GM12878 (cell line): Measurements from ENCODE around the gene EDA2R. TPM values are rescaled to one million over a fixed set of nuclear protein-coding genes. Genes with fewer than 3 reads are reported as not detected.

Experiments used
- ATAC-seq: fragments of 200-7000 bp; cut with Tn5 transposase; 3 replicates; pipeline ENCODE4 v1.9.1; 2020; ENCODE audit warnings: mild to moderate bottlenecking, moderate library complexity
- BruUV-seq: library from RNA; stranded (reverse); fragments of 400-500 nt; replicated peaks from 2 replicates; lab custom pipeline; 2021; lab: Mats Ljungman, UMichigan
- CTCF ChIA-PET: fragments of 300-600 bp; sonication (Branson Sonifier 250); formaldehyde crosslinking; extraction: SDS; loops from one replicate; lab custom pipeline; 2021; ENCODE audit warnings: inconsistent platforms; lab: Yijun Ruan, JAX
- POLR2A ChIA-PET: fragments of 350-600 bp; formaldehyde crosslinking; extraction: SDS; loops from one replicate; lab custom pipeline; 2021; ENCODE audit warnings: inconsistent platforms; lab: Charles Lee
- RAD21 ChIA-PET: fragments of 300-600 bp; sonication (Branson Sonifier 250); formaldehyde crosslinking; loops from one replicate; lab custom pipeline; 2023; ENCODE audit warnings: antibody characterized with exemption; ENCODE audit not compliant: unreplicated experiment; lab: Charles Lee
- SMC1A ChIA-PET: fragments of 300-600 bp; sonication (Branson Sonifier 250); formaldehyde crosslinking; loops from one replicate; lab custom pipeline; 2023; ENCODE audit not compliant: unreplicated experiment, uncharacterized antibody; lab: Charles Lee
- DNase-seq: peaks from one replicate; pipeline ENCODE4 v3.0.0-alpha.2; 2011; ENCODE audit warnings: low read depth, low spot score
- FAIRE-seq: peaks from 3 replicates; lab custom pipeline; 2011; peaks lifted over from hg19 to GRCh38; lab: Jason Lieb, UNC
- H2AFZ ChIP-seq: 2 replicates; pipeline ENCODE4 v1.6.0; 2011; ENCODE audit warnings: low read depth, low read length, control low read depth; ENCODE audit not compliant: control insufficient read depth
- H3K27ac ChIP-seq: 2 replicates; pipeline ENCODE4 v1.5.1; 2011; ENCODE audit warnings: control low read depth; ENCODE audit not compliant: control insufficient read depth, insufficient read depth
- H3K27me3 ChIP-seq, 2 experiments: replicated peaks in 1 of 2; 2 replicates each; pipeline versions ENCODE4 v1.6.0 to v1.6.1; 2011; ENCODE audit warnings: low read length in 1 of 2; ENCODE audit not compliant: control insufficient read depth in 2 of 2, insufficient read depth in 2 of 2
- H3K36me3 ChIP-seq, 2 experiments: 2 replicates each; pipeline ENCODE4 v1.5.1; 2011; ENCODE audit warnings: low read length in 1 of 2; ENCODE audit not compliant: control insufficient read depth in 2 of 2, insufficient read depth in 2 of 2
- H3K4me1 ChIP-seq: 2 replicates; pipeline ENCODE4 v1.6.1; 2011; ENCODE audit warnings: mild to moderate bottlenecking, low read length, moderate library complexity, mixed read lengths; ENCODE audit not compliant: control insufficient read depth, insufficient read depth
- H3K4me2 ChIP-seq: 2 replicates; pipeline ENCODE4 v1.6.0; 2011; ENCODE audit warnings: control low read depth; ENCODE audit not compliant: control insufficient read depth, insufficient read depth
- H3K4me3 ChIP-seq: fragments of 200-600 bp; sonication (generic); 2 replicates; pipeline ENCODE4 v1.5.1; 2016
- H3K79me2 ChIP-seq: 2 replicates; pipeline ENCODE4 v1.6.0; 2011; ENCODE audit warnings: low read length; ENCODE audit not compliant: control insufficient read depth, insufficient read depth
- H3K9ac ChIP-seq: 2 replicates; pipeline ENCODE4 v1.8.0; 2011; ENCODE audit warnings: low read length, control low read depth, mixed read lengths; ENCODE audit not compliant: control insufficient read depth, insufficient read depth
- H3K9me3 ChIP-seq: replicated peaks from 3 replicates; pipeline ENCODE4 v1.5.1; 2011; ENCODE audit warnings: mild to moderate bottlenecking, low read length; ENCODE audit not compliant: control insufficient read depth, insufficient read depth
- H4K20me1 ChIP-seq: 2 replicates; pipeline ENCODE4 v1.6.0; 2011; ENCODE audit not compliant: control insufficient read depth, insufficient read depth
- ATF7 ChIP-seq: fragments of 450-650 bp; IDR thresholded peaks from 2 replicates; pipeline ENCODE4 v1.6.1; 2016; ENCODE audit warnings: low read depth, mild to moderate bottlenecking
- BACH1 ChIP-seq: fragments of 450-650 bp; IDR thresholded peaks from 2 replicates; pipeline ENCODE4 v1.6.1; 2017; ENCODE audit warnings: mild to moderate bottlenecking, borderline replicate concordance
- BCL11A ChIP-seq: IDR thresholded peaks from 2 replicates; pipeline ENCODE4 v1.6.1; 2011; ENCODE audit warnings: low read depth, low read length
- CHD4 ChIP-seq: fragments of 200-600 bp; sonication (generic); IDR thresholded peaks from 2 replicates; pipeline ENCODE4 v1.6.1; 2016; ENCODE audit warnings: mild to moderate bottlenecking
- HDAC2 ChIP-seq: fragments of 200-600 bp; sonication (generic); IDR thresholded peaks from 2 replicates; pipeline ENCODE4 v1.6.1; 2017
- KDM1A ChIP-seq: fragments of 200-600 bp; sonication (generic); IDR thresholded peaks from 2 replicates; pipeline ENCODE4 v1.6.1; 2016; ENCODE audit warnings: borderline replicate concordance
- MTA2 ChIP-seq: fragments of 450-650 bp; IDR thresholded peaks from 2 replicates; pipeline ENCODE4 v1.6.1; 2016; ENCODE audit warnings: low read depth, mild to moderate bottlenecking, moderate library complexity
- MXI1 ChIP-seq: fragments of 150-350 bp; IDR thresholded peaks from 2 replicates; pipeline ENCODE4 v1.6.1; 2011; ENCODE audit warnings: low read depth, mild to moderate bottlenecking, inconsistent platforms, low read length, improper control_type of control experiment
- MYB ChIP-seq: fragments of 150-350 bp; IDR thresholded peaks from 2 replicates; pipeline ENCODE4 v1.6.1; 2014; ENCODE audit warnings: mild to moderate bottlenecking, low read depth, low read length, borderline replicate concordance
- POLR2AphosphoS2 ChIP-seq: IDR thresholded peaks from 2 replicates; pipeline ENCODE4 v1.6.1; 2011; ENCODE audit warnings: low read depth, mild to moderate bottlenecking, low read length, improper control_type of control experiment, moderate library complexity
- SIX5 ChIP-seq: IDR thresholded peaks from 2 replicates; pipeline ENCODE4 v1.6.1; 2011; ENCODE audit warnings: mild to moderate bottlenecking, low read depth, low read length, moderate library complexity; ENCODE audit not compliant: severe bottlenecking
- ZNF274 ChIP-seq: IDR thresholded peaks from one replicate; pipeline ENCODE4 v1.8.0; 2011; ENCODE audit not compliant: insufficient read length, insufficient read depth
- ZNF622 ChIP-seq: fragments of 450-650 bp; IDR thresholded peaks from 2 replicates; pipeline ENCODE4 v1.6.1; 2017; ENCODE audit warnings: mild to moderate bottlenecking, inconsistent platforms
- WGBS: methylation state at CpG from one replicate; pipeline ENCODE4 v1.1.6; 2016; ENCODE audit warnings: low lambda C conversion rate; ENCODE audit not compliant: insufficient replicate concordance, insufficient coverage; ENCODE audit errors: missing lambda C conversion rate; 5-methylcytosine and 5-hydroxymethylcytosine counted together
- in situ Hi-C: fragments of 300-500 bp; cut with MboI; formaldehyde crosslinking; loops from 9 replicates; pipeline ENCODE4 v1.14.3; 2018; ENCODE audit warnings: mixed read lengths
- intact Hi-C: fragments of 100-400 bp; cut with micrococcal nuclease; formaldehyde crosslinking; loops from one replicate; pipeline ENCODE4 v1.14.2; 2022; ENCODE audit not compliant: unreplicated experiment
- polyA plus RNA-seq, 11 experiments: library from polyadenylated mRNA; depleted of rRNA in 4 of 11; unstranded in 6 of 11; stranded (reverse) in 5 of 11; fragments of >200 nt; fragmentation: Nextera tagmentation in 4 of 11; fragmentation: Illumina TruSeq in 1 of 11; extraction: Ambion mirVana in 4 of 11; extraction: Trizol in 1 of 11; gene quantifications; 1 replicate in 1 of 11; 2 replicates in 10 of 11; pipeline versions ENCODE4 v1.2.1 to v1.2.3, GENCODE V29; 2011 to 2016; ENCODE audit warnings: inconsistent platforms in 2 of 11, missing spikeins in 2 of 11, low read depth in 1 of 11
- total RNA-seq, 4 experiments: library from RNA; depleted of rRNA in 3 of 4; stranded (reverse); fragments of >200 nt in 3 of 4; fragmentation: Illumina TruSeq in 1 of 4; extraction: Trizol in 1 of 4; gene quantifications; 2 replicates each; pipeline versions ENCODE4 v1.2.1 to v1.2.3, GENCODE V29; 2013 to 2021
- TF ChIP-seq, protein P1 (sequence below): fragments of 450-650 bp; conservative IDR thresholded peaks from 2 replicates; pipeline ENCODE4 v1.6.1; 2017; ENCODE audit warnings: mild to moderate bottlenecking, moderate library complexity
- TF ChIP-seq, protein P2 (sequence below): IDR thresholded peaks from 2 replicates; pipeline ENCODE4 v1.6.1; 2012; ENCODE audit warnings: low read depth, low read length, improper control_type of control experiment
- TF ChIP-seq, protein P3 (sequence below): fragments of 450-650 bp; IDR thresholded peaks from 2 replicates; pipeline ENCODE4 v1.6.1; 2017; ENCODE audit warnings: low read depth, mild to moderate bottlenecking, moderate library complexity

EDA2R gene
- total and polyA plus RNA-seq, 10 of the 15 experiments (the other 5 are each of a cell fraction or from before 2014, with no cell fraction given), result 3.3 to 33.5 (median 8.4) TPM

DNA sequence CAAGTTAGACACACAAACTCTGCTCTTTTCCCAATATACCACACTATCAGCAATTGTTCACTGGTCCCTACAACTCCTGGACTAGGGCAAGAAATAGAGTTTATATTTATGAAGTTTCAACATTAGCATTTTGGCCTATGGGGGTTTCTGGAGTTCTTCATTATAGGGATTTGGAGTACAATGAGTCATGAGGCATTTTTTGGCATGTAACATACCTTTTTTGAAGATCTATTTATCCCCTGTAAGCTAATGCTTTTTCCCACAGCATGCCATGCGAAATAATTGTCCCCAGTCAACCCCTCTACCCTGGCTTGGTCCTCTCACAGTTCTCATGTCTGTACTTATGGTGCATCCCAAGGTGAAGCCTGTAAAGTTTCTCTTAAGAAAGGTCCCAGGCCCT, 36.7 kb upstream of the EDA2R start:
- in situ Hi-C loops (no loop called here), intact Hi-C loops (no loop called here)
- ATAC-seq (no peak), DNase-seq (no peak), FAIRE-seq (no peak)
- BruUV-seq, result no TSS peak
- 7% methylated on average over 1 of the region's 1 CpG for WGBS
- Histone ChIP-seq H3K79me2 (no peaks in the 10 kb centered on the region), H3K4me3 (no peak overlapping the region), H3K4me2 (no peak overlapping the region), H3K9me3 (no peaks in the 10 kb centered on the region), H3K4me1 (no peaks in the 10 kb centered on the region), H3K36me3 (no peaks in the 10 kb centered on the region), H3K27me3 (no peaks in the 10 kb centered on the region), H3K9ac (no peak overlapping the region), H4K20me1 (no peaks in the 10 kb centered on the region), H3K27ac (no peak overlapping the region), H2AFZ (no peak overlapping the region)
- ChIA-PET CTCF (no interaction called here), POLR2A (no interaction called here), RAD21 (no interaction called here), SMC1A (no interaction called here)
- TF ChIP-seq MYB, result no peak
- TF ChIP-seq MXI1, result no peak
- TF ChIP-seq, protein P1, sequence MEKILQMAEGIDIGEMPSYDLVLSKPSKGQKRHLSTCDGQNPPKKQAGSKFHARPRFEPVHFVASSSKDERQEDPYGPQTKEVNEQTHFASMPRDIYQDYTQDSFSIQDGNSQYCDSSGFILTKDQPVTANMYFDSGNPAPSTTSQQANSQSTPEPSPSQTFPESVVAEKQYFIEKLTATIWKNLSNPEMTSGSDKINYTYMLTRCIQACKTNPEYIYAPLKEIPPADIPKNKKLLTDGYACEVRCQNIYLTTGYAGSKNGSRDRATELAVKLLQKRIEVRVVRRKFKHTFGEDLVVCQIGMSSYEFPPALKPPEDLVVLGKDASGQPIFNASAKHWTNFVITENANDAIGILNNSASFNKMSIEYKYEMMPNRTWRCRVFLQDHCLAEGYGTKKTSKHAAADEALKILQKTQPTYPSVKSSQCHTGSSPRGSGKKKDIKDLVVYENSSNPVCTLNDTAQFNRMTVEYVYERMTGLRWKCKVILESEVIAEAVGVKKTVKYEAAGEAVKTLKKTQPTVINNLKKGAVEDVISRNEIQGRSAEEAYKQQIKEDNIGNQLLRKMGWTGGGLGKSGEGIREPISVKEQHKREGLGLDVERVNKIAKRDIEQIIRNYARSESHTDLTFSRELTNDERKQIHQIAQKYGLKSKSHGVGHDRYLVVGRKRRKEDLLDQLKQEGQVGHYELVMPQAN, result no peak
- TF ChIP-seq, protein P2, sequence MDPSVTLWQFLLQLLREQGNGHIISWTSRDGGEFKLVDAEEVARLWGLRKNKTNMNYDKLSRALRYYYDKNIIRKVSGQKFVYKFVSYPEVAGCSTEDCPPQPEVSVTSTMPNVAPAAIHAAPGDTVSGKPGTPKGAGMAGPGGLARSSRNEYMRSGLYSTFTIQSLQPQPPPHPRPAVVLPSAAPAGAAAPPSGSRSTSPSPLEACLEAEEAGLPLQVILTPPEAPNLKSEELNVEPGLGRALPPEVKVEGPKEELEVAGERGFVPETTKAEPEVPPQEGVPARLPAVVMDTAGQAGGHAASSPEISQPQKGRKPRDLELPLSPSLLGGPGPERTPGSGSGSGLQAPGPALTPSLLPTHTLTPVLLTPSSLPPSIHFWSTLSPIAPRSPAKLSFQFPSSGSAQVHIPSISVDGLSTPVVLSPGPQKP, result no peak
- TF ChIP-seq, protein P3, sequence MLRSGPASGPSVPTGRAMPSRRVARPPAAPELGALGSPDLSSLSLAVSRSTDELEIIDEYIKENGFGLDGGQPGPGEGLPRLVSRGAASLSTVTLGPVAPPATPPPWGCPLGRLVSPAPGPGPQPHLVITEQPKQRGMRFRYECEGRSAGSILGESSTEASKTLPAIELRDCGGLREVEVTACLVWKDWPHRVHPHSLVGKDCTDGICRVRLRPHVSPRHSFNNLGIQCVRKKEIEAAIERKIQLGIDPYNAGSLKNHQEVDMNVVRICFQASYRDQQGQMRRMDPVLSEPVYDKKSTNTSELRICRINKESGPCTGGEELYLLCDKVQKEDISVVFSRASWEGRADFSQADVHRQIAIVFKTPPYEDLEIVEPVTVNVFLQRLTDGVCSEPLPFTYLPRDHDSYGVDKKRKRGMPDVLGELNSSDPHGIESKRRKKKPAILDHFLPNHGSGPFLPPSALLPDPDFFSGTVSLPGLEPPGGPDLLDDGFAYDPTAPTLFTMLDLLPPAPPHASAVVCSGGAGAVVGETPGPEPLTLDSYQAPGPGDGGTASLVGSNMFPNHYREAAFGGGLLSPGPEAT, result no peak
- TF ChIP-seq BACH1, result no peak
- no peak for TF ChIP-seq CHD4
- no peak for TF ChIP-seq HDAC2
- no peak for TF ChIP-seq ZNF622
- TF ChIP-seq POLR2AphosphoS2, result no peak
- TF ChIP-seq ATF7, result no peak
- no peak for TF ChIP-seq BCL11A
- TF ChIP-seq MTA2, result no peak
- TF ChIP-seq SIX5, result no peak
- TF ChIP-seq ZNF274, result no peak
- TF ChIP-seq KDM1A, result no peak
